NCI-H1092 (cell line): ENCODE data around the gene RBM19.

Experiments
- DNase-seq: peaks from one replicate; lab custom pipeline; 2025; lab: John Stamatoyannopoulos, UW

The RBM19 gene

GRCh38 chr12:113955109-113955970, 10.8 kb downstream of the RBM19 start:
- DNase-seq = no peak

GRCh38 chr12:113954547-113954946, 11.6 kb downstream of the RBM19 start:
- DNase-seq = no peak

- DNase-seq = no peak
Observed at GRCh38 chr12:113950873-113951272, 15.3 kb downstream of the RBM19 start.

- DNase-seq = no peak
Observed at GRCh38 chr12:113949321-113950305, 16.5 kb downstream of the RBM19 start.

GRCh38 chr12:113948151-113948914, 17.8 kb downstream of the RBM19 start:
- no peak for DNase-seq

- DNase-seq = no peak
Observed at GRCh38 chr12:113946175-113946574, 19.9 kb downstream of the RBM19 start.

GRCh38 chr12:113945174-113946173, 20.7 kb downstream of the RBM19 start:
- no peak for DNase-seq

GRCh38 chr12:113942209-113942608, 23.9 kb downstream of the RBM19 start:
- no peak for DNase-seq

GRCh38 chr12:113941208-113941486, 25.0 kb downstream of the RBM19 start:
- no peak for DNase-seq

GRCh38 chr12:113940357-113941207, 25.5 kb downstream of the RBM19 start:
- no peak for DNase-seq

- DNase-seq = no peak
Observed at GRCh38 chr12:113939867-113940266, 26.3 kb downstream of the RBM19 start.

GRCh38 chr12:113938471-113938870, 27.7 kb downstream of the RBM19 start:
- DNase-seq = no peak

- DNase-seq = no peak
Observed at GRCh38 chr12:113936460-113936859, 29.7 kb downstream of the RBM19 start.

GRCh38 chr12:113935459-113935858, 30.7 kb downstream of the RBM19 start:
- DNase-seq = no peak

- no peak for DNase-seq
Observed at GRCh38 chr12:113934946-113935345, 31.2 kb downstream of the RBM19 start.

GRCh38 chr12:113934060-113934814, 31.9 kb downstream of the RBM19 start:
- no peak for DNase-seq

- no peak for DNase-seq
Observed at GRCh38 chr12:113933201-113933786, 32.8 kb downstream of the RBM19 start.

GRCh38 chr12:113932381-113933196, 33.5 kb downstream of the RBM19 start:
- DNase-seq = no peak
